HG02973 (cell line): Measurements from ENCODE around the gene BATF.
A peak's percentile ranks its signal among the peaks of the same experiment; 100 is the strongest.

Source experiments
- ATAC-seq: cut with Tn5 transposase; IDR thresholded peaks from one replicate; pipeline ENCODE4 v1.9.1; 2021; ENCODE audit warnings: moderate library complexity; ENCODE audit not compliant: unreplicated experiment

Gene BATF

DNA sequence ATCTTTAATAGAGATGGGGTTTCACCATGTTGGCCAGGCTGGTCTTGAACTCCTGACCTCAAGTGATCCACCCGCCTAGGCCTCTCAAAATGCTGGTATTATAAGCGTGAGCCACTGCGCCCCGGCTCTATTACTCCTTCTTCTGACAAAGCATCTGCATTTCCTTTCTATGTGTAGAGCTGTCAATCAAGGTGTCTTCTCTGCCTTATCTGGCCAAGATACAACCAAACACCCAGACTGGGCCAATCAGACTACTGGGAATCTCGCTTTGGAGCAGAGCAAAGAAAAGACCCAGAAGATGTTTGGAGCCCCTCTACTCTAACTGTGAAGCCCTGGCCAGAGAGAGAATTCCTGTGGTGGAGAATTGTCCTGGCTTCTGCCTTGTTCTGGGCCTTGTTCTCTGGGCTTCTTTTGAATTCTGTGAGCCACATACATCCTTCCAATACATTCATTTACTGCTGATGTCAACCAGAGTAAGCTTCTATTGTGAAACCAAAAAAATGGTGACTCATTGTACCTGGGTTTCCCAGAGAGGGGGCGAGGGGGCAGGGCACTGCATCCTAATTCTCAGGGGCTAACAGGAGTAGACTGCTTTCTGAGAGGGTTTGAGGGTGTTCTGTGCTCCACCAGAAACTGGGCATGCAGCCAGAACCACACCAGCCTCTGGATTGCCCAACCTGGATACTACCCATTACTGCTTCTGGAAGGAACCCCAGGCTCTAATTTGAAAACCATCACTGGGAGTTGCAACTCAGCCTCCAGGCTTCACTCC lies 37.4 kb downstream of the BATF start:
- no peak for ATAC-seq

DNA sequence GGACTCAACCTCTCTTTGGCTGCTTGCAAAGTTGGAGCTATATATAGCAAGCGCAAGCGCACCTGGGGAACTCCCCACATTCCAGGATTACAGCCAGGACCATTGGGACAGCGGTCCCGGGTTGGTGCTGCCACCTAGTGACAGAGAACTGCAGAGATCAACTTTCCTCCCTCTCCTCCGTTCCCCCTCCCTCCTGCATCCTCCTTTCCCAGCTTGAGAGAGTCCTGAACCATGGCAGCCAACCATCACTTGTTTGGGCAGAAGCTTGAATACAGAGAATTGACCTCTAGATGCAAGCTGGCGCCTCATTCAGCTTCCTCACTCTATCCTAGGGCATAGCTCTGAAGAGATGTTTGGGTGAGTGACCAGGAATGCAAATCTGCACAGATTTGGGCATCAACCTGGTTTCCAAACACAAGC lies 38.8 kb downstream of the BATF start:
- ATAC-seq, result peak; percentile 52

DNA sequence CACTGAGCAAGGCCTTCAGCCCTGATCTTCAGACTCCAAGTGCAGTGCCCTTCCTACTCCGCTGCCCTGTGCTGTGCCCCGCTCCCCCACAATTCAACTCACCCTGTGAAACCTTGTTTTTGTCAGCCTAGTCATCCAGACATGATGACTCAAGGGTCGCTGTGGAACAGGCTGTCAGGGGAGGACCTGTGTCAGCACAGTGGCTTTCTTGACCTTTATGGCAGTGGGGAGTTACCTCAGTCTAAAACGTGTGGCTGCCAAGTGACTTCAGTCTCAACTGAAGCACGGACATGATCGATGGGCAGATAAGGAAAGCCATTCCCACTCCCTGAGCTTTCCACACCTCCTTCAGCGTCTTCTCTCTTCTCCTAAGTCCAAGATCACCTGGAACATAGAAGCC lies 39.8 kb downstream of the BATF start:
- ATAC-seq, result no peak

GRCh38 chr14:75562489-75562888 lies 40.2 kb downstream of the BATF start:
- ATAC-seq, result no peak

GRCh38 chr14:75563931-75564330 lies 41.7 kb downstream of the BATF start:
- ATAC-seq, result no peak

DNA sequence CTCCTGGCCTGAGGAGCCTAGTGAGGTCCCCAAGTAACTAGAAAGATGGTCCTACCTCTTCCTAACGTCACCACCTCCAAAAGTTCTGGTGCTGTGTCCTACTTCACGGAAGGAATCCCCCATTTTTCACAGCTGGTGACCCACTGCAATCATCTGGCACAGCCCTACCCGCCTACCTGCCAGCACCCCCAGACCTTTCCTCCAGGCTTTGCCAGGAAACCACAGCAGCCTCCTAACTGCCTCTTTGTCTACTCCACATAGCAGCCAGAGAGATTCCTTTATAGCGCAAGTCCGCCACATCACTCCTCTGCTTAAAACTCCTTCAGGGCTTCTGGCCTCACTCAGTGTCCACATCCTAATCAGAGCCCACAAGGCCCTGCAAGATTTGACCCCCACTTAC lies 42.8 kb downstream of the BATF start:
- no peak for ATAC-seq

- ATAC-seq, result no peak
Observed at GRCh38 chr14:75566321-75566720, 44.1 kb downstream of the BATF start.

- ATAC-seq, result no peak
Observed at GRCh38 chr14:75566752-75567151, 44.5 kb downstream of the BATF start.

- ATAC-seq, result no peak
Observed at GRCh38 chr14:75568140-75568539, 45.9 kb downstream of the BATF start.

- no peak for ATAC-seq
Observed at GRCh38 chr14:75568791-75569190, 46.5 kb downstream of the BATF start.

GRCh38 chr14:75570797-75571196 lies 48.5 kb downstream of the BATF start:
- ATAC-seq, result no peak

- ATAC-seq, result no peak
Observed at GRCh38 chr14:75572104-75572503, 49.8 kb downstream of the BATF start.

GRCh38 chr14:75577090-75577489 lies 54.8 kb downstream of the BATF start:
- no peak for ATAC-seq

- ATAC-seq, result peak; percentile 68
Observed at GRCh38 chr14:75577729-75578101, 55.4 kb downstream of the BATF start.

GRCh38 chr14:75578102-75578785 lies 56.0 kb downstream of the BATF start, which contains the start of gene FLVCR2:
Gene FLVCR2 (plus strand): TSS chr14:75578620. CDS start chr14:75578973, 353 bp downstream.
- peak; percentile 38 for ATAC-seq

DNA sequence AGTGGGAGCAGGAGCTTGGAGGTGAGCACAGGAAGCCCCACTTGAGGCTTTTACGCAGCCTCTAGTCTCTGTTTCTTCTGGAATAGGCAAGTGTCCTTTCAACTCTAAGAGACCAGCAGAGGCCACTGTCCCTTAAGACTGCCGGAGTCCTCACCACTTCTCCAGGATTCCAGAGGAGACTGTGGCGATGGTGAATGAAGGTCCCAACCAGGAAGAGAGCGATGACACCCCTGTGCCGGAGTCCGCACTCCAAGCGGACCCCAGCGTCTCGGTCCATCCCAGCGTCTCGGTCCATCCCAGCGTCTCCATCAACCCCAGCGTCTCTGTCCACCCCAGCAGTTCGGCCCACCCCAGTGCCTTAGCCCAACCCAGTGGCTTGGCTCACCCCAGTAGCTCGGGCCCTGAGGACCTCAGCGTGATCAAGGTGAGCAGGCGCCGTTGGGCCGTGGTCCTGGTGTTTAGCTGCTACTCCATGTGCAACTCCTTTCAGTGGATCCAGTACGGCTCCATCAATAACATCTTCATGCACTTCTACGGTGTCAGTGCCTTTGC lies 56.6 kb downstream of the BATF start:
- no peak for ATAC-seq

DNA sequence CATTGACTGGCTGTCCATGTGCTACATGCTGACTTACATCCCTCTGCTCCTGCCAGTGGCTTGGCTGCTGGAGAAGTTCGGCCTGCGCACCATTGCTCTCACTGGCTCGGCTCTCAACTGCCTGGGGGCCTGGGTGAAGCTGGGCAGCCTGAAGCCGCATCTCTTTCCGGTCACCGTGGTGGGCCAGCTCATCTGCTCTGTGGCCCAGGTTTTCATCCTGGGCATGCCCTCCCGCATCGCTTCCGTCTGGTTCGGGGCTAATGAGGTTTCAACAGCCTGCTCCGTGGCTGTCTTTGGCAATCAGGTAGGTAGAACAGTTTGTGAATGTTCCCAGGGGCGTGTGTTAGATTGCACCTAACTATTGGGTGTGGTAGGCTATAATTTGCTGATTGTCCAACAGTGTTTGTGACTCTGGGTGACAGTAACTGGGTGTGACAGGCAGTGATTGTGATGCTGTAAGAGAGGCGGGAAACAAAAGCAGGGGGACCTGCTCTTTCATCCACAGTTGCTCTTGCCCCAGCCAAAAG lies 57.1 kb downstream of the BATF start:
- ATAC-seq, result no peak

DNA sequence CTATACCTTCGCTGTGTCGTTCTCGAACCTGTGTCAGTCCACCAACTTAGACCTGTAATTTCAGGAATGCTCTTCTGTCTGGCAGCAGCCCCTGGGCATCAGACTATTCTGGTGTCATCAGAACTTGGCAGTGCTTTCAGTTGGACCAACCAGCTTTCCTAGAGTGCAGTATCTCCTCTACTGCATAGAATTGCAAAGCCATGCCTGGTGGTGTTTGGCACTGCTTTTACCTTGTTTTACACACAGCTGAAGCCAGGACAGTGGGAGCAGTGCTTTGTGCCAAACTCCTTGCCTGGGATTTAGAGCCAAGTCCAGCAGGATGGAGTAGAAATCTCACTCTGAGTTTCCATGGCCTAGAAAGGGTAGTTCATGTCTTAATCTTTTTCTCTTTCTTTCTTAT lies 57.6 kb downstream of the BATF start:
- no peak for ATAC-seq

- no peak for ATAC-seq
Observed at GRCh38 chr14:75587388-75587787, 65.1 kb downstream of the BATF start.

DNA sequence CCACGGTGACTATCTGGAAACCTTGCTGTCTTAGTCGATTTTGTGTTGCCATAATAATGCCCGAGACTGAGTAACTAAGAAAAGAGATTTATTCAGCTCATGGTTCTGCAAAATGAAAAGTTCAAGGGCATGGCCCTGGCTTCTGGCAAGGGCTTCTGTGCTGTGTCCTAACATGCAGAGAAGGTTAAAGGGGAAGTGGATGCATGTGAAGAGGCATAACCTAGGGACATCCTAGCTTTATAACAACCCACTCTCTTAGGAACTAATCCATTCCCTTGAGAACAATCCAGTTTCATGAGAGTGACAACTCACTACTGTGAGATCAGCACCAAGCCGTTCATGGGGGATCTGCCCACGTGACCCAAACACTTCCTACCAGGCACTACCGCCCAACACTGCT lies 67.7 kb downstream of the BATF start:
- no peak for ATAC-seq

- ATAC-seq, result no peak
Observed at GRCh38 chr14:75591331-75591946, 69.2 kb downstream of the BATF start.
